CD14-positive monocyte (primary cell): ENCODE results near the gene CDK17. TPM values are rescaled to one million over a fixed set of nuclear protein-coding genes. Genes with fewer than 3 reads are reported as not detected.

Experiments
- DNase-seq, 3 donors: peaks; one replicate each; pipeline ENCODE4 v3.0.0-alpha.2; 2011 to 2022
- H2AFZ ChIP-seq: 2 replicates; pipeline ENCODE4 v1.6.0; 2012; ENCODE audit warnings: mild to moderate bottlenecking, low read depth, low read length, inconsistent platforms; ENCODE audit not compliant: insufficient read depth, poor library complexity, severe bottlenecking
- H3K27ac ChIP-seq, 2 donors: 1 replicate in 1 of 2; 2 replicates in 1 of 2; pipeline ENCODE4 v1.5.1; 2012 to 2013; ENCODE audit warnings: low read length in 2 of 2, control low read depth in 1 of 2, inconsistent platforms in 1 of 2, low read depth in 1 of 2, mild to moderate bottlenecking in 1 of 2
- H3K27me3 ChIP-seq, 2 donors: one replicate each; pipeline versions ENCODE4 v1.6.0 to v1.6.1; 2011 to 2013; ENCODE audit warnings: low read length in 2 of 2; ENCODE audit not compliant: control insufficient read depth in 2 of 2, insufficient read depth in 2 of 2
- H3K36me3 ChIP-seq, 2 donors: replicated peaks in 1 of 2; 1 replicate in 1 of 2; 2 replicates in 1 of 2; pipeline versions ENCODE4 v1.5.1 to v1.6.1; 2012 to 2013; ENCODE audit warnings: low read length in 2 of 2, control low read depth in 1 of 2, inconsistent platforms in 1 of 2, mild to moderate bottlenecking in 1 of 2; ENCODE audit not compliant: insufficient read depth in 2 of 2, control insufficient read depth in 1 of 2
- H3K4me1 ChIP-seq, 2 donors: 1 replicate in 1 of 2; 2 replicates in 1 of 2; pipeline versions ENCODE4 v1.5.1 to v1.6.1; 2012 to 2013; ENCODE audit warnings: low read length in 2 of 2, control low read depth in 1 of 2, inconsistent platforms in 1 of 2, mild to moderate bottlenecking in 1 of 2, moderate library complexity in 1 of 2; ENCODE audit not compliant: insufficient read depth in 2 of 2, control insufficient read depth in 1 of 2
- H3K4me2 ChIP-seq: replicated peaks from 2 replicates; pipeline ENCODE3; 2012; ENCODE audit warnings: low read length, moderate library complexity, mild to moderate bottlenecking; ENCODE audit not compliant: poor library complexity, severe bottlenecking; ENCODE audit errors: extremely low read depth
- H3K4me3 ChIP-seq, 3 experiments: fragments of 200-600 bp in 1 of 3; sonication (generic) in 1 of 3; replicated peaks in 1 of 3; 1 replicate in 2 of 3; 2 replicates in 1 of 3; pipeline ENCODE4 v1.5.1; 2011 to 2013; ENCODE audit warnings: low read length in 3 of 3, mild to moderate bottlenecking in 3 of 3, control low read depth in 2 of 3, low read depth in 2 of 3, inconsistent platforms in 1 of 3, moderate library complexity in 1 of 3
- H3K79me2 ChIP-seq: 2 replicates; pipeline ENCODE4 v1.6.0; 2012; ENCODE audit warnings: mild to moderate bottlenecking, control low read depth, inconsistent platforms, low read length, moderate library complexity; ENCODE audit not compliant: insufficient read depth
- H3K9ac ChIP-seq: 2 replicates; pipeline ENCODE4 v1.6.0; 2017; ENCODE audit warnings: low read length, mild to moderate bottlenecking; ENCODE audit not compliant: insufficient read depth, poor library complexity, severe bottlenecking
- H3K9me3 ChIP-seq, 2 donors: replicated peaks in 1 of 2; 1 replicate in 1 of 2; 2 replicates in 1 of 2; pipeline versions ENCODE4 v1.5.1 to v1.6.1; 2012 to 2013; ENCODE audit warnings: low read length in 2 of 2, control low read depth in 1 of 2; ENCODE audit not compliant: control insufficient read depth in 1 of 2, insufficient read depth in 1 of 2
- H4K20me1 ChIP-seq: 2 replicates; pipeline ENCODE4 v1.6.0; 2012; ENCODE audit warnings: mild to moderate bottlenecking, low read length, control low read depth, moderate library complexity; ENCODE audit not compliant: insufficient read depth
- H3K27ac Mint-ChIP-seq, 7 donors: one replicate each; pipeline ENCODE4 v1.8.0; 2020; ENCODE audit warnings: mild to moderate bottlenecking in 7 of 7, mixed read lengths in 7 of 7, moderate library complexity in 6 of 7, inconsistent platforms in 2 of 7
- H3K27me3 Mint-ChIP-seq, 3 donors: one replicate each; pipeline ENCODE4 v1.8.0; 2021 to 2022; ENCODE audit warnings: low read depth in 3 of 3, mild to moderate bottlenecking in 3 of 3, mixed read lengths in 3 of 3, moderate library complexity in 3 of 3, inconsistent platforms in 1 of 3
- H3K36me3 Mint-ChIP-seq, 2 donors: one replicate each; pipeline ENCODE4 v1.8.0; 2020; ENCODE audit warnings: mixed read lengths in 2 of 2, inconsistent platforms in 1 of 2, mild to moderate bottlenecking in 1 of 2
- H3K4me1 Mint-ChIP-seq: one replicate; pipeline ENCODE4 v1.8.0; 2020; ENCODE audit warnings: mild to moderate bottlenecking, mixed read lengths
- H3K4me3 Mint-ChIP-seq, 2 donors: one replicate each; pipeline ENCODE4 v1.8.0; 2020; ENCODE audit warnings: mild to moderate bottlenecking in 2 of 2, mixed read lengths in 2 of 2, moderate library complexity in 1 of 2
- H3K9me3 Mint-ChIP-seq, 7 donors: one replicate each; pipeline ENCODE4 v1.8.0; 2020 to 2022; ENCODE audit warnings: mixed read lengths in 7 of 7, mild to moderate bottlenecking in 6 of 7, moderate library complexity in 6 of 7, inconsistent platforms in 2 of 7
- WGBS: methylation state at CpG from one replicate; pipeline ENCODE4 v1.1.5; 2013; ENCODE audit warnings: missing lambda C conversion rate; ENCODE audit not compliant: insufficient coverage; 5-methylcytosine and 5-hydroxymethylcytosine counted together
- intact Hi-C, 2 donors: fragments of 100-400 bp; cut with micrococcal nuclease; formaldehyde crosslinking; loops; one replicate each; pipeline versions ENCODE4 v1.15.0 to v1.15.1; 2023
- polyA plus RNA-seq, 3 donors: library from polyadenylated mRNA; depleted of rRNA in 1 of 3; unstranded in 2 of 3; stranded (reverse) in 1 of 3; fragments of 300-500 nt in 2 of 3; fragments of >200 nt in 1 of 3; fragmentation: Illumina TruSeq in 2 of 3; gene quantifications; 1 replicate in 2 of 3; 2 replicates in 1 of 3; pipeline ENCODE4 v1.2.3, GENCODE V29; 2012 to 2021
- TF ChIP-seq, protein P1 (sequence below): fragments of 200-600 bp; IDR thresholded peaks from one replicate; pipeline ENCODE4 v1.8.0; 2022; ENCODE audit warnings: antibody characterized with exemption, mild to moderate bottlenecking

CDK17 gene
- polyA plus RNA-seq, 3 donors = 3.6 to 6.9 (median 6.4) TPM

GRCh38 chr12:96334502-96334901 lies 65.7 kb downstream of the CDK17 start:
- Mint-ChIP-seq H3K4me1 (peaks cover 7% of the 10 kb centered on the region), H3K27me3 (no peaks in the 10 kb centered on the region), H3K27ac (no peak overlapping the region), H3K4me3 (no peak overlapping the region), H3K9me3 (peaks cover 0 to 7% (median 4%) of the 10 kb centered on the region in 7 donors), H3K36me3 (peaks cover 3 to 23% of the 10 kb centered on the region in 2 donors)
- H3K79me2 ChIP-seq = peaks cover 32% of the 10 kb centered on the region
- no peak for DNase-seq
- H3K9ac ChIP-seq = no peak overlapping the region
- no peaks in the 10 kb centered on the region for H3K4me1 ChIP-seq
- intact Hi-C loops = no loop called here
- H3K4me2 ChIP-seq = no peak overlapping the region
- no peaks in the 10 kb centered on the region for H3K27me3 ChIP-seq
- H3K4me3 ChIP-seq = no peak overlapping the region
- TF ChIP-seq, protein P1, sequence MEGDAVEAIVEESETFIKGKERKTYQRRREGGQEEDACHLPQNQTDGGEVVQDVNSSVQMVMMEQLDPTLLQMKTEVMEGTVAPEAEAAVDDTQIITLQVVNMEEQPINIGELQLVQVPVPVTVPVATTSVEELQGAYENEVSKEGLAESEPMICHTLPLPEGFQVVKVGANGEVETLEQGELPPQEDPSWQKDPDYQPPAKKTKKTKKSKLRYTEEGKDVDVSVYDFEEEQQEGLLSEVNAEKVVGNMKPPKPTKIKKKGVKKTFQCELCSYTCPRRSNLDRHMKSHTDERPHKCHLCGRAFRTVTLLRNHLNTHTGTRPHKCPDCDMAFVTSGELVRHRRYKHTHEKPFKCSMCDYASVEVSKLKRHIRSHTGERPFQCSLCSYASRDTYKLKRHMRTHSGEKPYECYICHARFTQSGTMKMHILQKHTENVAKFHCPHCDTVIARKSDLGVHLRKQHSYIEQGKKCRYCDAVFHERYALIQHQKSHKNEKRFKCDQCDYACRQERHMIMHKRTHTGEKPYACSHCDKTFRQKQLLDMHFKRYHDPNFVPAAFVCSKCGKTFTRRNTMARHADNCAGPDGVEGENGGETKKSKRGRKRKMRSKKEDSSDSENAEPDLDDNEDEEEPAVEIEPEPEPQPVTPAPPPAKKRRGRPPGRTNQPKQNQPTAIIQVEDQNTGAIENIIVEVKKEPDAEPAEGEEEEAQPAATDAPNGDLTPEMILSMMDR = no peak
- no CpG with 5 or more reads among the region's 2 CpGs for WGBS
- H3K27ac ChIP-seq = no peak overlapping the region
- H3K9me3 ChIP-seq = peaks cover 0 to 3% of the 10 kb centered on the region in 2 donors
- H3K36me3 ChIP-seq = peaks cover 0 to 21% of the 10 kb centered on the region in 2 donors
- no peak overlapping the region for H2AFZ ChIP-seq
- H4K20me1 ChIP-seq = peaks cover 69% of the 10 kb centered on the region

GRCh38 chr12:96329545-96329944 lies 70.7 kb downstream of the CDK17 start:
- Histone ChIP-seq H3K27me3 (no peaks in the 10 kb centered on the region), H3K4me3 (no peak overlapping the region), H3K4me1 (no peaks in the 10 kb centered on the region), H3K27ac (no peak overlapping the region), H3K9ac (no peak overlapping the region), H3K9me3 (no peaks in the 10 kb centered on the region), H2AFZ (no peak overlapping the region), H3K79me2 (peaks cover 6% of the 10 kb centered on the region), H3K36me3 (peaks cover 3 to 31% of the 10 kb centered on the region in 2 donors), H3K4me2 (no peak overlapping the region), H4K20me1 (peaks cover 54% of the 10 kb centered on the region)
- no peak for DNase-seq
- Mint-ChIP-seq H3K27me3 (no peaks in the 10 kb centered on the region), H3K36me3 (peaks cover 9 to 39% of the 10 kb centered on the region in 2 donors), H3K27ac (no peak overlapping the region), H3K4me3 (no peak overlapping the region), H3K4me1 (peaks cover 11% of the 10 kb centered on the region), H3K9me3 (no peaks in the 10 kb centered on the region)
- TF ChIP-seq, protein P1 = no peak
- intact Hi-C loops = no loop called here
- WGBS = no CpG with 5 or more reads among the region's 3 CpGs
